HG03469 (cell line): ENCODE measurements around the gene HOXD13.

Experiments
- ATAC-seq: cut with Tn5 transposase; IDR thresholded peaks from one replicate; pipeline ENCODE4 v1.9.1; 2021; ENCODE audit warnings: mild to moderate bottlenecking, moderate library complexity, moderate number of reproducible peaks; ENCODE audit not compliant: unreplicated experiment

Gene HOXD13

DNA sequence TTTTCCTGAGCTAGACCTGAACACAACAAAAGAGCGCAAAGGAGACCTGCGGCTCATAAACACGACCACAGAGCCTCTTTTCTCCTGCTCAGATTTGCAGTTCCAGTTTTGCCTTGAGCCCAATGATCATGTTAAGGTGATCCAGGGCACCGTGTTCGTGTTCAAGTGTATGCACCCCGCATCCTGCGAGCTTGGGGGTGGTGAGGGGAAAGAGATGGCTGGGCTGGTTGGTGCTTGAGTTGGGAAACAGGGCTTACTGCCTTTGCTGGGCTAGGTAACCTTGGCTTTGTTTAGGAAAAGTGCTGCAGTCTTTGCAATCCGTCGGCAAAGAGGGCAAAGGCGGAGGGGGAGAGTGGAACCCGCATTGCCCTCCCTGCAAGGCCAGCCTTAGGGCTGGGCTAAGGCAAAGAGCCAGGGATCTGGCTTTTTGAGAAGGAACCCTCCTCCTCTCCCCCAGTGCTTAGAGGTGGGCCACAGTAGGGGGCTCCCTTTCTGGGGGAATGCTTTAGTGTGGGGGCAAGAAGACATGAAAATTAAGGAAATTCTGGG lies 25.4 kb downstream of the HOXD13 start:
- no peak for ATAC-seq

- no peak for ATAC-seq
These were observed 26.2 kb downstream of the HOXD13 start for GRCh38 chr2:176118601-176119339.

GRCh38 chr2:176120364-176121189 lies 28.1 kb downstream of the HOXD13 start:
- no peak for ATAC-seq

DNA sequence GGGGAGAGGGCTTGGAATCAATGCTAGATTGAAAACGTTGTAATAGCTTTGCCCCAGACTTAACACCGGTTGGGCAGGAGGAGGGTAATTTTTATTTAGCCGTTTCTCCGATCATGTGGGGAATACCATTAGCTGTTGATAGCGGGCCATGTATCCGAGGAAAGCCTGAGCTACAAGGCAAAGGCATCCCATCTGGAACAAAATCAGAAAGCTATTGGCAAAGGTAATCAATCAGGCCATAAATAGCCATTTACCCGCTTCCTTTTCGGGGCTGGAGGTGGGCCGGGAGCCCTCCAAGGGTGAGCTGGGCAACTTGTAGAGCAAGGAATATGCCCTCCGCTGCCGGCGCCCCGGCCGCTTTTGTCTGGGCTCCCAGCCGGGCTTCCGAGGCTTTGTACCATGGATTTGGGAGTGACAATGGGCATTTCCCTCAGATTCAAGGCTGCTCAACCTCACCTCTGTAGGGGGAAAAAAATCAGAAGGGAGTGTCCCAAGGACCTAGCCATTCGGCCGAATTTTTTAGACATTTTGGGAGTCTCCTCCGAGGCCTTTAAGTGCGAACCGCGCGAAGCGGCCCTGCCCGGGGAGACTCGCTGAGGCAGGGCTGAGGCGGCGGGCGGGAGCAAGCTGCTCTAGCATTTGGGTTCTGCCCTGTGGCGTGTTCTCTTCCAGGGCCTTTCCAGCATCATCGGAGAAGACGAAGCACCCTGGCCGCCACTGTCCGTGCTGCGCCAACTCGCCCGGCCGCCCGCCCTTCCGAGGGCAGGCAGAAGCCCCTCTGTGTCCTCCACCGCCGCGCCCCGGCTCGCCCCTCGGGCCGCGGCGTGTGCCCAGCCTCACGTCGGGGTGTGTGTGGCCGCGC lies 28.9 kb downstream of the HOXD13 start:
- ATAC-seq, result no peak

- ATAC-seq, result no peak
These were observed 29.6 kb downstream of the HOXD13 start for GRCh38 chr2:176122052-176122682.

DNA sequence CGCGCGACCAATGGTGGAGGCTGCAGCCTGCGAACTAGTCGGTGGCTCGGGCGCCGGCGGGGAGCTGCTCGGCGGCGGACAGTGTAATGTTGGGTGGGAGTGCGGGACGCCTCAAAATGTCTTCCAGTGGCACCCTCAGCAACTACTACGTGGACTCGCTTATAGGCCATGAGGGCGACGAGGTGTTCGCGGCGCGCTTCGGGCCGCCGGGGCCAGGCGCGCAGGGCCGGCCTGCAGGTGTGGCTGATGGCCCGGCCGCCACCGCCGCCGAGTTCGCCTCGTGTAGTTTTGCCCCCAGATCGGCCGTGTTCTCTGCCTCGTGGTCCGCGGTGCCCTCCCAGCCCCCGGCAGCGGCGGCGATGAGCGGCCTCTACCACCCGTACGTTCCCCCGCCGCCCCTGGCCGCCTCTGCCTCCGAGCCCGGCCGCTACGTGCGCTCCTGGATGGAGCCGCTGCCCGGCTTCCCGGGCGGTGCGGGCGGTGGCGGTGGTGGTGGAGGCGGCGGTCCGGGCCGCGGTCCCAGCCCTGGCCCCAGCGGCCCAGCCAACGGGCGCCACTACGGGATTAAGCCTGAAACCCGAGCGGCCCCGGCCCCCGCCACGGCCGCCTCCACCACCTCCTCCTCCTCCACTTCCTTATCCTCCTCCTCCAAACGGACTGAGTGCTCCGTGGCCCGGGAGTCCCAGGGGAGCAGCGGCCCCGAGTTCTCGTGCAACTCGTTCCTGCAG lies 30.3 kb downstream of the HOXD13 start, which contains the start of gene HOXD9:
Gene HOXD9, plus strand, starts transcription at position 37 of the 728 bp plus-strand sequence. Its CDS starts 50 bp downstream, at position 87.
- no peak for ATAC-seq

- no peak for ATAC-seq
These were observed 31.0 kb downstream of the HOXD13 start for GRCh38 chr2:176123411-176124109.

DNA sequence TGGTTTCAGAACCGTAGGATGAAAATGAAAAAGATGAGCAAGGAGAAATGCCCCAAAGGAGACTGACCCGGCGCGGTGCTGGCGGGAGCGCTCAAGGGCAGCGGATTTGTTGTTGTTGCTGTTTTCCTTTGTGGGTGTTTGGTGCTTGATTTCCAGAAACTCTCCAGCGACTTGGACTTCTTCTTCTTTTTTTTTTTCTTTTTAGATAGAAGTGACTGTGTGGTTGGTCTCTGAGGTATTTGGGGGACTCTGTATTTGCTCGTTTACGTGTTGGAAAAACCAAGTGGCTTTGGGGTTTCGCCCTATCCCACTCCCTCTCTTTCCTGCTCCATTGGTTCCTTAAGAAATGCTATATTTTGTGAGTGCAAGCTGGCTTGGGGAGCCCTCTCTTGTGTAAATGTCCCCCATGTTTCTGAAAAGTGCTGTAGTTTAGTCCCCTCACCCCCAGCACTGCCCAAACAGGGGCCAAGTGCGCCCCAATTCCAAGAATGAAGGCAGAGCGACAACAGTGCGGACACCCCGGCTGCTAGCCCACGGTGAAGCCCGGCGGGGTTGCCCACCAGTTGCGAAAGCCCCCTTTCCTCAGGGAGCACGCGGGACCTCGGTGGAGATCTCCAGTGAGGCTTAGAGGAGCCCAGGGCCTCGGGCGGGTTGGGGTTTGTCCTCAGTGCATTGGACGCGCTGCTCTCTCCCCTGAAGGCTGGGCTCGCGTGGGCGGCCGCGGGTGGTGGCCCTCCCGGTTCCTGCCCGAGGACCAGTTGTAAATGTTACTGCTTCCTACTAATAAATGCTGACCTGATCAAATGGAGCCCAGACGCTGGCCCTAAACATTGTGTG lies 31.8 kb downstream of the HOXD13 start:
- ATAC-seq, result no peak

- no peak for ATAC-seq
These were observed 32.6 kb downstream of the HOXD13 start for GRCh38 chr2:176124947-176125771.

- no peak for ATAC-seq
These were observed 33.2 kb downstream of the HOXD13 start for GRCh38 chr2:176125772-176126054.

DNA sequence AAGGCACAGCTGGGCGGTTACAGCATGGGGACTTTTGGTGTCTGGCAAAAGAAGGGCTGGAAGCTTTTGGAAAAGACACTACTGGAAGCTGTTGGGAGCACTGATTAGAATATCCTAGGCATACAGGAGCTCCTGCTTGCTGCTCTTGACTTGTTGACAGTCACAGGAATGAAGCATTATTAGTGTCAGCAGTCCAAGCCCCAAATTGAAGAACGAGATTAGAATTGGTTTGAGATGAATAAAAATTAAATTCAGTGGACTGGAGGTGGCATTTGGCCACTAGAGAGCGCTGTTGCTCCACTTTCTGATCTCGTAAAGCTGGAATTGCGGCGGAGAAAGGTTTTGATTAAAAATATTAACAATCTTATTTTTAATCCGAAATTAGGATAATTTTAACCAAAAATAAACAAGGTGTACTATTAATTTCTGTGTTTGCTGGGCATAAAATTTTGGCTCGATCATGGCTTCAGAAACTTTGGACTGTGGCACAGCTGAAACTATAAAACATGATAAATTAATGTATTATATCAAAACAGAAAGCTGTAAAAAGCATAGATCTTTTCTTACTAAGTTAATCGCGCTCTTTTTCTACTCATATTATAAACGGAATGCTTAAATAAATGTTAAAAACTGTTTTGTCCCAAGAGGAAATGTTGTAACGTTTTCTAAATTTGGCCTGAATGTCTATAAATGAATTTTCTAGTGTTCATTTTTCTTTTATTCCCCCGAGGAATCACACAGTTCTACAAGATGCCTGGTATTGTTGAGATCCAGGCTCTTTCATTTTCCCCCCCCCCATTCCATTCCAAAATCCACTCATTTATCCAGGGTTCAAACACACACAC lies 34.6 kb downstream of the HOXD13 start:
- ATAC-seq, result no peak

GRCh38 chr2:176127774-176128072 lies 35.2 kb downstream of the HOXD13 start:
- ATAC-seq, result no peak

GRCh38 chr2:176128172-176128981 lies 35.9 kb downstream of the HOXD13 start:
- no peak for ATAC-seq

DNA sequence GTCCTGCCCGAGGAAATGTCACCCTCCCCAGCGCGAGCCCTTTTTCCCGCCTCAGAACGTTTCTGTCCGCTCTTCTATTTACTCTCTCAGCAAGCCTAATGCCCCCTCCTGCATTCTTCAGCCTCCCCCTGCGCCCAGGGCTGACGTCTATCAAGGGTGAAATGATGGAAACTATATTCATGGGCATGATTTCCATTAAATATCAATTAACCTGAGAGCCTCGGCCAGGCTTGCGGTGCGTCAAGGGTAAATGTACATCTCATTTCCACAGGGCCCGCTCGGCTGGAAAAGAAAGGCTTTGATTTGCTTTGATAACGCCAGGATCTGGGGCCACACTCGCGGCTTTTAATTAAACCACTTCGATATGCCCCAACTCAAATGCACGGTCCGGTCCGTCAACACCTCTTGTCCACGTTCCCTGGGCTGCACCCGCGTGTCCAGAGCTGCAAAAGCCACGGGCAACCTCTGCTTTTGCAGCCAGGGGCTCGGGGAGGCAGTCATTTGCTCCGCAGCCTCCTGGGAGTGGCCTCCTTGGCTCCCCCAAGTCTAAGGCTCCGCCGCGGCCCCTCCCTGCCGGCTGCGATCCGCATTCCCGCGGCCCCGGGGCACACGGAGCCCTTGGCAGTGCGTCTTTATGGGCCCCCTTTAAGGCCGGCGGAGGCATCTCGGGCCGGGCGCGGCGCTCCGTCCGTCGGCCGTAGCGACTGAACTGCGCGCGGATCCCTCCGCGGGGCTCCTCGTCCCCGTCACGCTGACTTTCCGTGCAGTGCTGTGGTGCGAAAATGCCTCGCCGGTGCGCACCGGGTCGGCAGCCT lies 36.7 kb downstream of the HOXD13 start, which contains the start of gene HOXD8:
Gene HOXD8, plus strand, starts transcription at position 724 of the 815 bp plus-strand sequence. CDS start 662 bp downstream, outside the sequence.
- no peak for ATAC-seq

DNA sequence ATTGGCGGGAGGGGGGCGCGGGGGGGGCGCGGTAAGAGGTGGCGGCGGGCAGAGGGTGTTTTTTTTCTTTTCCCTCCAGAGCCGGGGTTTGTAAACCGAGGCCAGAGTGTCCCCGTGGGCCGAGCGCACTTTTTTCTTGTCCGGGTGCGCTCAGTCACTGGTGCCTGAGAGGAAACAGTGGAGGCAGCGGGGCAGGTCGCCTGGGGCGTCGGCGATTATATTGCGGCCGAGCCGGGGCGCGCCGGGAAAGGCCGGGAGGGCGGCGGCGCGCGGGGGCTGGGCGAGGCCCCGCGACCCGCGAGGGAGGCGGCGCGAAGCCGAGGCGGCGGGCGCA lies 37.3 kb downstream of the HOXD13 start:
- ATAC-seq, result no peak
